AG04450 (cell line): Measurements from ENCODE around the gene SEC31A. TPM values are rescaled to one million over a fixed set of nuclear protein-coding genes. Genes with fewer than 3 reads are reported as not detected.
"Not testable (repeated sequence)": the region's sequence is repeated elsewhere in the genome, so short reads cannot be mapped to it uniquely, and the experiment has no call there.

Experiments used
- CTCF ChIA-PET: fragments of 300-600, 350-600 bp; formaldehyde crosslinking; extraction: SDS; loops from one replicate; lab custom pipeline; 2022; ENCODE audit warnings: antibody characterized with exemption, inconsistent platforms; lab: Charles Lee
- POLR2A ChIA-PET: fragments of 350-600 bp; formaldehyde crosslinking; extraction: SDS; loops from one replicate; lab custom pipeline; 2021; ENCODE audit warnings: antibody characterized with exemption, inconsistent platforms; lab: Yijun Ruan, JAX
- DNase-seq: peaks from one replicate; pipeline ENCODE4 v3.0.0-alpha.2; 2011; ENCODE audit warnings: low read depth, low spot score
- H3K27ac ChIP-seq: one replicate; pipeline ENCODE4 v1.5.1; 2012; ENCODE audit warnings: low read depth, low read length, control low read depth
- H3K27me3 ChIP-seq: one replicate; pipeline ENCODE4 v1.6.0; 2012; ENCODE audit warnings: low read length; ENCODE audit not compliant: control insufficient read depth, insufficient read depth
- H3K4me3 ChIP-seq: 2 replicates; pipeline ENCODE4 v1.5.1; 2011; ENCODE audit warnings: mild to moderate bottlenecking, low read depth, low read length, control low read depth
- H3K9me3 ChIP-seq: 2 replicates; pipeline ENCODE4 v1.5.1; 2012; ENCODE audit warnings: low read length; ENCODE audit not compliant: control insufficient read depth, insufficient read depth
- polyA plus RNA-seq: library from polyadenylated mRNA; depleted of rRNA; stranded (reverse); fragments of >200 nt; gene quantifications from 2 replicates; pipeline ENCODE4 v1.2.3, GENCODE V29; 2011
- TF ChIP-seq, protein P1 (sequence below): IDR thresholded peaks from 2 replicates; pipeline ENCODE4 v1.5.1; 2011; ENCODE audit warnings: low read depth, low read length, control low read depth, inconsistent platforms

The SEC31A gene
- polyA plus RNA-seq, 1 experiment, result 436 TPM

DNA sequence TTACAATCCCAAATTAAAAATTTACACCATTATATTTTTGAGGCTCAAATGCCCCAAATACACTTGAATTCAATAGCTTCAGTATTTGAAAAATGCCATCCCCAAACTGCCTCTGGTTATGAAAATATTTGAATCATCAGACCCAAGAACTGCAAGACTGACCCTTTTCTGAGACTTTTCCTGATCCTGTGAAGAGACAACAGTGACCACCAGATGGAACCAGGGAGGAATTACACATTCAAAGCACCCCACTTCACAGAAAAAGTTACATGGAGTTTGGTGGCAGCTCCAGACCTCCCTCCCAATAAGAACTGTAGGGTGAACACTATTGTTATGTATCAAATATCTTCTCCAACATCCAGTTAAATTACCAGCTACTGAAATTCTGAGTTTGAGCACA, 48.4 kb downstream of the SEC31A start:
- POLR2A ChIA-PET, result no interaction called here
- H3K9me3 ChIP-seq, result no peaks in the 10 kb centered on the region
- DNase-seq, result no peak
- CTCF ChIA-PET, result interaction anchor here (0.6 to 3.4 kb wide), 8 partner anchors 9 to 438 kb away, joined by 3 to 21 read pairs (median 4); no protein-coding TSS in a partner anchor
- no peak overlapping the region for H3K4me3 ChIP-seq
- TF ChIP-seq, protein P1, sequence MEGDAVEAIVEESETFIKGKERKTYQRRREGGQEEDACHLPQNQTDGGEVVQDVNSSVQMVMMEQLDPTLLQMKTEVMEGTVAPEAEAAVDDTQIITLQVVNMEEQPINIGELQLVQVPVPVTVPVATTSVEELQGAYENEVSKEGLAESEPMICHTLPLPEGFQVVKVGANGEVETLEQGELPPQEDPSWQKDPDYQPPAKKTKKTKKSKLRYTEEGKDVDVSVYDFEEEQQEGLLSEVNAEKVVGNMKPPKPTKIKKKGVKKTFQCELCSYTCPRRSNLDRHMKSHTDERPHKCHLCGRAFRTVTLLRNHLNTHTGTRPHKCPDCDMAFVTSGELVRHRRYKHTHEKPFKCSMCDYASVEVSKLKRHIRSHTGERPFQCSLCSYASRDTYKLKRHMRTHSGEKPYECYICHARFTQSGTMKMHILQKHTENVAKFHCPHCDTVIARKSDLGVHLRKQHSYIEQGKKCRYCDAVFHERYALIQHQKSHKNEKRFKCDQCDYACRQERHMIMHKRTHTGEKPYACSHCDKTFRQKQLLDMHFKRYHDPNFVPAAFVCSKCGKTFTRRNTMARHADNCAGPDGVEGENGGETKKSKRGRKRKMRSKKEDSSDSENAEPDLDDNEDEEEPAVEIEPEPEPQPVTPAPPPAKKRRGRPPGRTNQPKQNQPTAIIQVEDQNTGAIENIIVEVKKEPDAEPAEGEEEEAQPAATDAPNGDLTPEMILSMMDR, result peak; percentile 50
- H3K27me3 ChIP-seq, result no peaks in the 10 kb centered on the region
- H3K27ac ChIP-seq, result no peak overlapping the region

DNA sequence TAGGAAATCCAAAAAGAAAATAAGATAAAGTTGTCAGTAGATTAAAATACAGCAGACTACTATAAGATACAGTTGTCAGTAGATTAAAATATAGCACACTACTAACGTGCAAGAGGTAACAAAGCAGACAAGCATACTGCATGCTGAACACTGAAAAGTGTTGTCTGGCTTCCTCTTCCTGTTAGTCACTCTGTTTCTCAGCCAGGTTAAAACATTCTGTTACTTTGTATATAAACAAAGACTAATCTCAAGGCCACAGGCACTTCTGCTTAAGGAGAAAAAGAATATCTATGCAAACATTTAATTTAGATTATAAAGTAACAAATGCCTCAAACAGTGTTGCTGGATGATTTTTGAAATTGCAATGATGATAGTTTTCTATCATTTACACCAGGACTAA, 51.3 kb downstream of the SEC31A start:
- CTCF ChIA-PET, result interaction anchor here (2.2 kb wide), 1 partner anchor 377 kb away, joined by 12 read pairs; no protein-coding TSS in a partner anchor
- POLR2A ChIA-PET, result no interaction called here
- DNase-seq, result no peak
- Histone ChIP-seq H3K9me3 (no peaks in the 10 kb centered on the region), H3K4me3 (no peak overlapping the region), H3K27ac (no peak overlapping the region), H3K27me3 (no peaks in the 10 kb centered on the region)
- TF ChIP-seq, protein P1, result no peak

DNA sequence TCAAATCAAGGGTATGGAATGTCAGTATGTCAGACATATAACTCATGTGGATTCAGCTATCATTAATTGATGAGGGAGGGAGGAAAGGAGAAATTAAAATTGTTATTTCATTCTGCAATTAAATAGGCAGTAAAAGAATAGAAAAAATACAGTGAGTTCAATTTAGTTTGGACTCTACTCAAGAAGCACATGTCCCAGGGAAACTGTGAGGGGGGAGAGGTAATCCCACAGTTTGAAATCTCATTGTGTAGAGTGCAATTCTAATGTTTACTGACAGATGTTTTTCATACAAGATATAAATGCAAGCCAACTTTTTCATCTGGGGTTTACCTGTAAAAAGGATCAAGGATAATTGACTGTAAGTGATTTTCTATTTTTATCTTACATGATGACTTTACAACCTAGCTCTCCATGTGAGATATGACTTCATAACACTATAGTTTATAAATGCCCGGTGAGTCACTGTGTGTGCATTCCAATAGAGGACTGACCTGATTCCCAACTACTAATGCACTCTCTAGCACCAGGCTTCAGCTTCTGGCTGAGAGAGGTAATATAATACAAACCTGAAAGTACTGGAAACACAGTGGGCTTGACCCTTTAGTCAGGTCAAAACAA, 57.1 kb downstream of the SEC31A start:
- TF ChIP-seq, protein P1, result peak; percentile 28
- DNase-seq, result peak; percentile 74
- Histone ChIP-seq H3K27me3 (no peaks in the 10 kb centered on the region), H3K4me3 (no peak overlapping the region), H3K27ac (peak overlapping the region; percentile 42), H3K9me3 (no peaks in the 10 kb centered on the region)
- CTCF ChIA-PET, result interaction anchor here (0.7 to 0.9 kb wide), 2 partner anchors 9 to 11 kb away, joined by 3 to 5 read pairs; no protein-coding TSS in a partner anchor
- POLR2A ChIA-PET, result interaction anchor here (1.0 to 1.1 kb wide), 3 partner anchors 12 to 404 kb away, joined by 3 to 6 read pairs (median 3); partner anchors contain the start of gene HNRNPDL

DNA sequence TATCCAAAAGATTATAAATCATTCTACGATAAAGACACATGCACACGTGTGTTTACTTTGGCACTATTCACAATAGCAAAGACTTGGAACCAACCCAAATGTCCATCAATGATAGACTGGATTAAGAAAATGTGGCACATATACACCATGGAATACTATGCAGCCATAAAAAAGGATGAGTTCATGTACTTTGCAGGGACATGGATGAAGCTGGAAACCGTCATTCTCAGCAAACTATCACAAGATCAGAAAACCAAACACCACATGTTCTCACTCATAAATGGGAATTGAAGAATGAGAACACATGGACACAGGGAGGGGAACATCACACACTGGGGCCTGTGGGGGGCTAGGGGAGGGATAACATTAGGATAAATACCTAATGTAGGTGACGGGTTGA, 57.9 kb downstream of the SEC31A start:
- POLR2A ChIA-PET, H3K9me3 ChIP-seq, H3K27ac ChIP-seq, DNase-seq, H3K27me3 ChIP-seq, H3K4me3 ChIP-seq: not testable (repeated sequence)
- CTCF ChIA-PET, result interaction anchor here (0.9 kb wide), 1 partner anchor 10 kb away, joined by 5 read pairs; no protein-coding TSS in a partner anchor

DNA sequence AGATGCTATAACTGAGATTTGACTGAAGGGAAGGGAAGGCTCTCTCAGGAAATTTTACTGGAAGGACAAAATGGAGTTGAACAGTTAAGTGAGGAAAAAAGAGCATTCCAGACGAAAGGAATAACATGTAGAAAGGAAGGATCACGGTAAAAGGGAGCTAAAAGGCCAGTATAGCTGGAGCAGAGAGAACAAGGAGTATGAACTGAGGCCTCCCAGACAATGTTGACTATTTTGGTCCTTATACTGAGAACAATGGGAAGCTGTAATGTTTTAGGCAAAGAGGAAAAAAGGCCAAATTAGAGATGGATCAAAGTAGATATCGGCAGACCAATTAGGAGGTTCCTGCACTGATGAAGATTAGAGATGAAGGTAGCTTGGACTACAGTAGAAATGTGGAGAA, 65.5 kb downstream of the SEC31A start:
- CTCF ChIA-PET, result no interaction called here

More for the DNA sequence above, 65.5 kb downstream of the SEC31A start:
- Histone ChIP-seq H3K27ac (no peak overlapping the region), H3K4me3 (no peak overlapping the region), H3K9me3 (no peaks in the 10 kb centered on the region), H3K27me3 (no peaks in the 10 kb centered on the region)
- POLR2A ChIA-PET, result no interaction called here
- TF ChIP-seq, protein P1, result no peak
- DNase-seq, result no peak
